NCI-H2107 treated with DMSO at 0.1 percent for 48 hours (cell line): Measurements from ENCODE around the gene SPATS2.
"Not testable (repeated sequence)": the region's sequence is repeated elsewhere in the genome, so short reads cannot be mapped to it uniquely, and the experiment has no call there.

Experiments used
- DNase-seq: peaks from one replicate; lab custom pipeline; 2025; ENCODE audit not compliant: unreplicated experiment; lab: John Stamatoyannopoulos, UW

The SPATS2 gene

DNA sequence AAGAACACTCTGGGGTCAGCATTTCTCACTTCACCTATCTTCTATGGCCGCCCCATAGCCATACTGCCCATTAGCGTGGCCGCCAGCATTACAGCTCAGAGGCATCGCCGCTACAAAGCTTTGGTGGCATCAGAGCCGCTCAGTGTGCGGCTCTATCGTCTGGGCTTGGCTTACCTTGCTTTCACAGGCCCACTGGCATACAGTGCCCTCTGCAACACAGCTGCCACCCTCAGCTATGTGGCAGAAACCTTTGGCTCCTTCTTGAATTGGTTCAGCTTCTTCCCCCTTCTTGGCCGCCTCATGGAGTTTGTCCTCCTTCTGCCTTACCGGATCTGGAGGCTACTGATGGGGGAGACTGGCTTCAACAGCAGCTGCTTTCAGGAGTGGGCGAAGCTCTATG lies 18.0 kb upstream of the SPATS2 start:
- no peak for DNase-seq

DNA sequence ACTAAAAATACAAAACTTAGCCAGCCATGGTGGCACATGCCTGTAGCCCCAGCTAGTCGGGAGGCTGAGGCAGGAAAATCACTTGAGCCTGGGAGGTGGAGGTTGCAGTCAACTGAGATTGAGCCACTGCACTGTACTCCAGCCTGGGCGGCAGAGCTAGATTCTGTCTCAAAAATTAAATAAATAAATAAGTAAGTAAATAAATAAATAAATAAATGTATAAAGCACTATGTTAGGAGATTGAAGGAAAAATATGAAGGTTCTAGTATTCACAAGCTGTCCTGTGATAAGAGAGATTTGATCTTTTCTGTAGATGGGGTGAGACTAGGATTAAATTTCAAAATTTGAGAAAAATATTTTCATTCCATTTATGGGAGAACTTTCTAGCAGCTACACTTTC lies 14.9 kb upstream of the SPATS2 start:
- no peak for DNase-seq

DNA sequence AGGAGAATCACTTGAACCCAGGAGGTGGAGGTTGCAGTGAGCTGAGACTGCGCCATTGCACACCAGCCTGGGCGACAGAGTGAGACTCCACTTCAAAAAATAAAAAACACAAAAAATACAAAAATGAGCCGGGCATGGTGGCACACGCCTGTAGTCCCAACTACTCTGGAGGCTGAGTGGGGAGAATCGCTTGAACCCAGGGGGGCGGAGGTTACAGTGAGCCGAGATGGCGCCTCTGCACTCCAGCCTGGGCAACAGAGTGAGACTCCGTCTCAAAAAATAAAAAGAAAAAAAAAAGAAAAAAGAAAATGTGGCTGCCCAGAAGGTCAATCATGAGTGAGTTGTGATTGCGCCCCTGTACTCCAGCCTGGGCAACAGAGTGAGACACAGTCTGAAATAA lies 11.3 kb upstream of the SPATS2 start:
- no peak for DNase-seq

DNA sequence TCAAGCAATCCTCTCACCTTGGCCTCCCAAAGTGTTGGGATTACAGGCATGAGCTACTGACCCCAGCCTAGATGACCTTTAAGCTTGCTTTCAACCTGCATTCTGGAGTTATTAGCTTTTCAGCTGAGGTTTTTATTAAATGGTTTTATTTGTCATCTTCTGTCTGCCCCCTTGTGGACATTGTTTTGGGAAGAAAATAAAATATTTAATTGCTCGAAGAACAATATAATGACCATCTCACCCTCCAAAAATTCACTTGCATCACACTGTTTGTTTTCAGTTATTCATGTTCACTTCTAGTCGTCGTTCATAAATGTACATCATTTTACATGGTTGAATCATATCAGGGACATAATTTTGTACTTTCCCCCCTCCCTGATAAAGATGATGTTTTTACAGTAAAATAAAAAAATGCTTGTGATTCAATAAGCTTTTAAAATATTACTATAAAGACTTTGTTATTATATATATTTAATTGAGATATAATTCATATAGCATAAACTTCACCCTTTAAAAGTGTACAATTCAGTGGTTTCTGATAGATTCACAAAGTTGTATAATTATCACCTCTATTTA lies 10.1 kb upstream of the SPATS2 start:
- DNase-seq, result no peak

DNA sequence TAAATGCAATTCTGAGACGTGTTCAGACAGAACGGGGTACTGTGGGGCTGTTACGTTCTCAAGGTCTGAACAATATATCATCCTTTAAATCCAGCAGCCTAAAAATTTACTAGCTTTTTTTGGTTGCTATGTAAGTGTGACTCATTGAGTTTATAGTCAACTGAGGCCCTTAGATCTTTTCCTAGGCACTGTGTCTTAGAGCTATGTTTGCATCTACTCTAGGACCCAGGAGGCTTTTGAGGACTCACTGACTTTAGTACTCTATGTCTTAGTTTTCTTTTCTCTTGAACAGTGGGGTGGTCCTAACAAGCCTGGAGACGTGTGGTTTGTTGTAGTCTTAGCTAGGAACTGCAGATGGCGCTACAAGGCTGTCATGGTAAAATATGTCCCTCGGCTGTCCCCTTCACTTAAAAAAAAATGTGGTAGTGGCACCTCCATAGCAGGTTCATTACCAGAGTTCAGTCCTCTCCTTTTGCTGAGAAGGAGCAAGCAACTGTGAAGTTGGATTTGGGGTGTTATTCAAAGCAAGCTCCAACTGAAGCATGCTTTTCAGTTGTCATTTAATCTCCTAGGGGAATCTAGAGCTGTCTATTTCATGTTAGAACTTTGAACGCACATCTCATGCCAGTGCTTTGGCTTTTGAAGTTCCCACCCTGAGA lies 8.7 kb upstream of the SPATS2 start:
- peak; percentile 74 for DNase-seq

GRCh38 chr12:49359671-49360070 lies 7.6 kb upstream of the SPATS2 start:
- no peak for DNase-seq

GRCh38 chr12:49362077-49362476 lies 5.2 kb upstream of the SPATS2 start:
- no peak for DNase-seq

GRCh38 chr12:49364989-49365388 lies 2.3 kb upstream of the SPATS2 start:
- DNase-seq, result no peak

DNA sequence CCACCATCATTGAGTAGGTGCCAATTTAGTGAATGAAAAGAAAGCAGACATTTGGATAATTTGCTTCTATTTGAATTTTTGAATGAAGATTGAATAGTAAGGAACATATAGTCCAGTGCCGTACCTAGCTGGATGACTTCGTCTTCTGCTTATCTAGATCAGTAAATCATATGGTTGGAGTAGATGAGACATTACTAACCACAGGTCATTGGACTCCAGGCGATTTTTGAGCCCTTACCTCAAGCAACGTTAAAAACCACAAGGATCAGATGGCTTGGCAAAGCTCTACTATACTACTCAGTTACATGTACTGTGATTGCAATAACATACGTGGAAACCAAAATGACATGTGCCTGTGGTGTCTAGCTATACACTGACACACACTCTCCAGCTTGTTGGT lies 1.7 kb upstream of the SPATS2 start:
- peak; percentile 22 for DNase-seq

DNA sequence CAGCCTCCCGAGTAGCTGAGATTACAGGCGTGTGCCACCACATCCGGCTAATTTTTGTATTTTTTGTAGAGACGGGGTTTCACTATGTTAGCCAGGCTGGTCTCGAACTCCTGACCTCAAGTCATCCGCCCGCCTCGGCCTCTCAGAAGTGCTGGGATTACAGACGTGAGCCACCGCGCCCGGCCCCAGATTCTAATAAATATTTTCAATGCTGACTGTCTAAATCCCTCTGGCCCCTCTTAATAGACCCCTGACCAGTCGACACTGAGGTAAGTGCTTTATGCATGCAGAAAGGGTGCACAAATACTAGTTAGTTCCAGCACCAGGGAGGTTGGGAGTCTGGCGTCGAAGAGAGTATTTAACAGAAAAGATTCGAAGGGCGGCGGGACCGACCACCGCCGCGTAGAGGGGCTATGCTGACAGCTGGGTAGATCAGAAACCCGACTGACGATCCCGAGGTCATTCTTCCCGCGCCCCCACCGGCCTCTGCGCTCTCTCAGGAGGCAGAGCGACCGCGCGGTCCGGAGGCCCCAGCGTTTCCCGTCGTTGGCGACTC lies 1.1 kb upstream of the SPATS2 start:
- DNase-seq, result no peak

- peak; percentile 71 for DNase-seq
Observed at GRCh38 chr12:49366652-49367380, 446 bp upstream of the SPATS2 start.

GRCh38 chr12:49368240-49368600 lies 958 bp downstream of the SPATS2 start:
- no peak for DNase-seq

DNA sequence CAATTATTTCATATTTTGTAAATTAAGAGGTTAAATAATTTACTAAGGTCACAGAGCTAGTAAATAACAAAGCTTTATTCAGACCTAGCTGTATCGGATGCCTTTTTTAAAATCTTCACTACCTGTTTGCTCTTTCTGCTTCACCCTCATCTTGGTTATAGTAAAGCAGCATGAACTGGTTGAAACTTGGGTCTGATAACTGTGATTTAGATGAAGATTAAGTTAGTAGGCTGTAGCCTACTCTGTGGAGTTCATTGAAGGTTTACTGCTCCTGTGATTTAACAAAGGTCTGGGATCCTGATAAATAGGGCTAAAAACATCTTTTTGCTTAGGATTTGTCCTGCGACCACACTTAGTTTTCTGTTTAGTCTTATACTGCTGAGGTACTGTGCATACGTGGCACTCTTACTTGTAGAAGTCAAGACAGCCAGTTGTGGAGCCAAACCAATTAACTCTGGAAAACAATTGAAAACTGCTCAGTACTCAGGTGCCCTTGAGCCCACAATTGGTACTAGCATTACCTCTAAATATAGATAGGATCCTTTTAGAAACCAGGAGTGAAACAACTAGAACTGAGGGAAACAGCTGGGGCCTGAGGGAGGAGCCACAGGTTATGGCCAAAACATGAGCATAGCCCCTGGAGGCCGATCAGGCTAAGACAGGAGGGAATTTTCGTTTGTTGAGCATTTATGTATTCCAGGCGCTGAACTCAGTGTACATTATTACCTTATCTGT lies 2.3 kb downstream of the SPATS2 start:
- peak; percentile 84 for DNase-seq

DNA sequence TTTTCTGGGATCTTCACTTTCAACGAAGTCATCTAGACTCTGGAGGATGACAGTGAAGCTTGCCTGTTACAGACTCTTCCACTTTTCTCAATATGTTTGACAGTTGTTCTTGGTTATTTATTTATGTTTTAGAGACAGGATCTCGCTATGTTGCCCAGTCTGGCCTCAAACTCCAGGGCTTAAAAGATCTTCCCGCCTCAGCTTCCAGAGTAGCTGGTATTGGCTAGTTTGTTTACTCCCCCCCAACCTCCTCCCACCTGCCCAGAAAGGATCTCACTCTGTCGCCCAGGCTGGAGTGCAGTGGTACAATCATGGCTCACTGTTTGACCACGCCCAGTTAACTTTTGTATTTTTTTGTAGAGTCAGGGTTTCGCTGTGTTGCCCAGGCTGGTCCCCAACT lies 3.3 kb downstream of the SPATS2 start:
- no peak for DNase-seq

DNA sequence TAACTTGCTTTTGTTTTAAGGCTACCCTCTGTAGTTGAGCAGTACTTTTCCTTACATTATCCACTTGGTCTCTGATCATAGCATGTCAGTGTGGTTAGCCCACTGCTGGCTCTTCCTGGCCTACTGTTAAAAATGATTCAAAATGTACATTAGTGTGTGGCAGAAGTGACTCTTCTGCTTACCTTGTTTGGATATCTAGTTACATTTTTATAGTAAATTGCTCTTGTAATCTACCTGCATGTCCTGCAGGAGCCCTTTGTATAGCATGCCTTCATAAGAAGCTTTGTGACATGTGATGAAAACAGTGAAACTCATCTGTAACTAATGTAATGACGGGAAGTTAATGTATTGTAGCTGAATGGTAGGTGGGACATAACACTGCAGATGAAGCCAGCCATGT lies 8.1 kb downstream of the SPATS2 start:
- peak; percentile 68 for DNase-seq

GRCh38 chr12:49377386-49377785 lies 10.1 kb downstream of the SPATS2 start:
- DNase-seq, result no peak

- not testable (repeated sequence) for DNase-seq
Observed at GRCh38 chr12:49380184-49380583, 12.9 kb downstream of the SPATS2 start.

DNA sequence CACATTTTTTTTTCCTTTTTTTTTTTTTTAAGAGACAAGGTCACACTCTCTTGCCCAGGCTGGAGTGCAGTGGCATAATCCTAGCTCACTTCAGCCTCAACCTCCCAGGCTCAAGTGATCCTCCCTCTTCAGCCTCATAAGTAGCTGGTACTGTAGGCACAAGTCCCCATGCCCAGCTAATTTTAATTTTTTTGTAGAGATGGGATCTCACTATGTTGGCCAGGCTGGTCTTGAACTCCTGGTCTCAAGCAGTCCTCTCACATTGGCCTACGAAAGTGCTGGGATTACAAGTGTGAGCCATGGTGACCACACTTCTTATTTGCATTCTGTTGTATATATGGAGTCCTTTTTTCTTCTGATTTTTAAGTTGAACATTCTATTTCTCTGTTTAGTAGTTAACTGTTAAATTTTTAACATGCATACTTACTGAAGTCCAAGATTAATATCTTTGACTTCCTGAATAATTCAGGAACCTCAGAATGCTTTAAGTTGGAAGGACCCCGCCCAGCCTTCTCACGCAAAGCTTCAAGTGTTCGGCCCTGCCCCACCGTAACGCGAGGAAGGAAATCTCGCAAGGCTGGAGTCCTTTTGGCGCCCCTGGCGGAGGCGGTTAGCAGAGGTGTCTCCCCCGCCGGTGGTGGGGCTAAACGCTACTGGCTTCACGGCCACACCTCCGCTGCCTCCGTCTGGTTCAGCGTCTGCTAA lies 21.6 kb downstream of the SPATS2 start:
- DNase-seq, result no peak

GRCh38 chr12:49389387-49389703 lies 22.1 kb downstream of the SPATS2 start:
- no peak for DNase-seq

DNA sequence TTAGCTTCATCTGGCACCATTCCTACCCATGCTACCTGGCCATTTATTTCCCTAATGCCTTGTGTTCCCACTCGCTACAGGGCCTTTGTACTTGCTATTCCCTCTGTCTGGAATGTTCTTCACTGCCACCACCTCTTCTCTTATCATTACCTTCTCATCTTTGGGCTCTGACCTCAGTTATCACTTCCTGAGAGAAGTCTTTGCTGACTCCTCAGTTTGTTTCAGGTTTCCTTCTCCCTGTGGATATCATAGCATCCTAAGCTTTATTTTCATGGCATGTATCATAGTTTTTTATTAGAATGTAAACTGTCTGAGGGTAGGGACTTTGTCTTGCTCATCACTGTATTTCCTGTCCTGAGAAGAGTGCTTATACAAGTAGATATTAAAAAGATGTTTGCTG lies 29.7 kb downstream of the SPATS2 start:
- no peak for DNase-seq

DNA sequence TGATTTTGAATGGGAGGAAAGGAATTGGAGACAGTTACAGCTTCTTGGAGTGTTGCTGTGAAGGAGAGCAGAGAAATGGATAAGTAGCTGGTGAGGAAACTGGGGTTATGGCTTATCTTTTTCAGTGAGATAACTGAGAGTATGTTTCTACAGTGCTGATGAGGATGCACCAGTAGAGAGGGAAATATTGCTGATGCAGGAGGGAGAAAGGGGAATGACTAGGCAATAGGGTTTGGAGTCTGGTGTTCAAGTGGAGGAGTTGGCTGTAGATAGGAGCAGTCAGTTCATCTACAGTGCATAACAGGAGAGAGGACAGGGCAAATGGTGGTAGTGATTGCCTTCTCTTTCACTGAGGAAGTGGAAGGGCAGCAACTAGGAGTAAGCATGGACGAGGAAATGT lies 33.0 kb downstream of the SPATS2 start:
- DNase-seq, result no peak
